DOHH2 (cell line): Measurements from ENCODE around the gene PAPPA.

Experiments used
- CTCF ChIP-seq: fragments of 200-600 bp; sonication (generic); IDR thresholded peaks from one replicate; pipeline ENCODE4 v1.5.1; 2014; ENCODE audit warnings: antibody characterized with exemption, mild to moderate bottlenecking, low read depth, low read length; ENCODE audit not compliant: poor library complexity, severe bottlenecking
- EZH2phosphoT487 ChIP-seq: fragments of 200-600 bp; sonication (generic); IDR thresholded peaks from 2 replicates; pipeline ENCODE4 v1.6.1; 2017; ENCODE audit warnings: borderline replicate concordance, mild to moderate bottlenecking, antibody characterized with exemption, low read length, moderate library complexity, mixed read lengths

GRCh38 chr9:116238225-116238624 lies 84.6 kb downstream of the PAPPA start:
- TF ChIP-seq CTCF (no peak), EZH2phosphoT487 (no peak)
